Neural progenitor cell (in vitro differentiated cells): ENCODE measurements around the gene MAVS.

ENCODE experiments used
- CTCF ChIP-seq: fragments of 200-600 bp; sonication (generic); IDR thresholded peaks from 2 replicates; pipeline ENCODE4 v1.5.1; 2017; ENCODE audit warnings: antibody characterized with exemption, mild to moderate bottlenecking
- EZH2phosphoT487 ChIP-seq: fragments of 200-600 bp; sonication (generic); IDR thresholded peaks from 2 replicates; pipeline ENCODE4 v1.6.1; 2017; ENCODE audit warnings: antibody characterized with exemption

GRCh38 chr20:3848565-3848964, 1.9 kb downstream of the MAVS start:
- TF ChIP-seq CTCF: no peak
- no peak for TF ChIP-seq EZH2phosphoT487
